GM19438 (cell line): ENCODE results near the gene SESN1.

Experiments used
- ATAC-seq: cut with Tn5 transposase; IDR thresholded peaks from one replicate; pipeline ENCODE4 v1.9.1; 2021; ENCODE audit warnings: low read depth; ENCODE audit not compliant: unreplicated experiment

Gene SESN1

GRCh38 chr6:109062216-109062615 is 32.4 kb downstream of the SESN1 start:
- ATAC-seq: no peak

DNA sequence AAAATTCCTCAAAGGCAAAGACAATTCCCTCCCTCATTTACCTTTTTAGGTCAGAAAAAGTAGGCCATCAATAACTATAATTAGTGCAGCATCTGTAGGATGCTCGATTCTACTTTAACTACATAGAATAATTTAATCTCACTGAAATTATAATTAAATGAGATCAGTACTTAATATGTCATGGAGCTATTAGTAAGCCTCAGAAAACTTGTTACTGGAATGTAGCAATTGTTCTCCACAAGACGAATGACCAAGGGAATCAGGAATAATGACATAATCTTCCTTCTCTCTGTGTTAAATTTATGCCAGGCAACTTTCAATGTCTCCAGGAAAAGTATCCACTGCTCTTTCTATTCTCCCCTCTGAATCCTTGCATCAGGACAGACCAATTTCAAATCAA is 34.1 kb downstream of the SESN1 start:
- no peak for ATAC-seq

DNA sequence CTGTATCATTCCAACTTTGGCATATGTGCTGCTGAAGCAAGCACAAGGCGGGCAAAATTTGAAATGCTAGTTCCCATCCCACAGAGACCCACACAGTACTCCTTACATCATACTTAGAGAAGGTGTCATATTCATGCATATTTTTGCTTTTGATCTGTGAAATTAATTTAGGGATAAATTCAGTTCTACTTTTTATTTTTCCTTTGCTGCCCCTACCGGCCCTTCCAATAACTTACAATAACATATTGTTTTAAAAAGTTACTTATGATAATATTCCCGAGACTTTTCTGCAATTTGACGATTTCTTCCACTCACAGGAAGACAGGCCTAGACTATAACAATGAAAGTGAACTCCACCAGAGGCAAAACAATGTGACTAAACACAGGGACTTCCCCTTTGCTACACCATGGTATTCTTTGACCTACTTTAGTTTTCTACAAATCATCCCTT is 35.0 kb downstream of the SESN1 start:
- ATAC-seq: no peak

- ATAC-seq: no peak
Observed at GRCh38 chr6:109059153-109059552, 35.5 kb downstream of the SESN1 start.

DNA sequence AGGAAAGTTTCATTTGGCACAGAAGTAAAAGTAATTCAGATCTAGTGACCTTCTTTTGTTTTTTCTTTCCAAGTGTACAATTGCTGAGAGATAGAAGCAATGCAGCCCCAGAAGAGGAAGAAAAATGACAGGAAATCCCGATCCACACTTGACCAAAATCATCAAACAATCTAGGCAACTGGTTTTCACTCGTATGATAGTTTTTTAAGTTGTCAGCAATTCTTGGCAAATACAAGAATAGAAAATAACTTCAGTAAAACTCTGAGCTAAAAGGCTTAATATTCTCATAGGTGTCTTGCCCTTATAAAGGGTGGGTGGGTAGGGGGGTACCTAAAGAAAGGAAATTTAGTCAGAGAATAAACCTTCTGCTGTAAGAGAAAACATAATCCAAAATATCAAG is 36.0 kb downstream of the SESN1 start:
- no peak for ATAC-seq

GRCh38 chr6:109056661-109057060 is 38.0 kb downstream of the SESN1 start:
- ATAC-seq: no peak

DNA sequence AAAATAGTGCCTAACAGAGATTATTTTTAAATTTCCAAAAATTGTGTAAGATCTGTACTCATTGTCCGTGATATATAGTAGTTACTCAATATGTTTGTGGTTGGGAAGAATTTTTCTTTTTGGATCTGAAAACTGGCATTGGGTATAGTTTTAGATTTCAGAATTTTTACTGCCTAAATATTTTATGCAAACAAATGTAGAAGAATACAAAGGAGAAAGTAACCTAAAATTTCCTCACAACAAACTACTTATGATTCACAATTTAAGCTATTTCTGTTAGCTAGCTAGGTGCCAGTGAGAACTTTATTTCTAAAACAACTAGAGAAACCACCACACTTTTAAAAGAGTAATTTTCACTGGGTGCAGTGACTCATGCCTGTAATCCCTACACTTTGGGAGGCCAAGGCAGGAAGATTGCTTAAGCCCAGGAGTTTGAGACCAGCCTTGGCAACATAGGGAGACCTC is 38.8 kb downstream of the SESN1 start:
- no peak for ATAC-seq

- ATAC-seq: no peak
Observed at GRCh38 chr6:109053336-109053735, 41.3 kb downstream of the SESN1 start.

DNA sequence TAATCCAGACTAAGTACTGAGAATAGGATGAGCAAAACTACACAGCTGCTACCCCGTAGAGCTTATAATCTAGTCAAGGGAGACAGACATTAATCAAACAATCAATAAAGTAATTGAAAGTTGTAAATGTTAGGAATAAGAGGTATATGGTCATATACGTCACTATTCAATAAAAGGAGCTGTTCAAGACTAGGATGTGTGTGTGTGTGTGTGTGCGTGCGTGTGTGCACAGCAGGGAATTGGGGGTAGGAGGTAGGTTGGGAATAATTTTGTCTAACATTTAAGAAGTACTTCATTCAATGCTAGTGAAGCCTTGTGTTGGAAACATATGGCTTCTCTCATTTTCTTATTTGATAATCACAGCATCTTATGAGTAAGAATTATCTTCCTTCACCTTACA is 41.8 kb downstream of the SESN1 start:
- ATAC-seq: no peak

DNA sequence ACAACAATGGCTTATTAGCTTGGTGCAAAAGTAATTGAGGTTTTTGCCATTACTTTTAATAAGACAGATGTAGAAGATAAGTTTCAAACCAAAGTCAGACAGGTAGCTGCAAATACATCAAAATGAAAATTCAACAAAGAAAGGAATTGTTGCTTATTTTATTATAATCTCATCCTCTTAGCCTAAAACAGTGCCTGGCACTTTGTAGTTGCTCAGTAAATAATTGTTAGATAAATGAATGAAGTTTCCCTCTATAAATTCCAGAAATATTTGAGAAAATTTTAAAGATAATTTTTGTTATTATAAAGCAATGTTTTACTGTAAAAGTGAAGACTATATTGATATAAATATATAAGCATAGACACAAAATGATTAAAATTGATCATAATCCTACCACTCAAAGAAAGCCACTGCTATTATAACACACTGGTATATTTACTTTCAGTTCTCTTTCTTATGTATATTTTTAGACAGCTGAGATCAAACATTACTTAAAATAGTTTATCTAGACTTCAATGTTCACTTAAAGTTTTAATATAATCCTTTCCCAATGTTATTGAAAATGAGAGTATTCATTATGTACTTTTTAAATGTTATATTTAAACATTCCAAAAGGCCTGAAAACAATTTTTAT is 42.5 kb downstream of the SESN1 start:
- ATAC-seq: no peak

DNA sequence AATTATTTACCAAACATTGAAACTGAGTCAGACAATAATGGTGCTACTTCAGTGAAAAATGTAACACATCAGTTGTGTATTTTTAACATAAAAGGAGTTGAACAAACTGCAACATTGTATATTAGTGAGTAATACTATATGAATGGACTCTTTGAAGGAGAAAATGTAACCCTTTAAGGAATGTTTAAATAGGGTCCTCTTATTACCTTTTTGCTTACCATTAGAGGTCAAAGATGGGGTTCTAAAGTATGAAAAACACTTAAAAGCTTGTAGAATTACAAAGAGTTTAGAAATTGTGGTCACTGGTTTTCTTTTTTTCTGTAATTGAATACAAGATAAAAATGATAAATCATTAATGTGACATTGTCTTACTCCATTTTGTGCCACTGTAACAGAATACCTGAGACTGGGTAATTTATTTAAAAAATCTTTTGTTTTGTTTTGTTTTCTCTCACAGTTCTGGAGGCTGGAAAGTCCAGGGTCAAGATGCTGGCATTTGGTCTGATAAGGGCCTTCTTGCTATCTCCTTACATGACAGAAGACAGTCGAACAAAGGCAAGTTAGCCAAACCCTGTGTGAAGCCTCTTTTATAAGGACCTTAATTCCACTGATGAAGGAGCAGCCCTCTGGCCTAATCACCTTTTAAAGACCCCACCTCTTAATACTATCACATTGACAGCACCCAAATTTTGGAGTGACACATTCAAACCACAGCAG is 43.2 kb downstream of the SESN1 start:
- no peak for ATAC-seq

DNA sequence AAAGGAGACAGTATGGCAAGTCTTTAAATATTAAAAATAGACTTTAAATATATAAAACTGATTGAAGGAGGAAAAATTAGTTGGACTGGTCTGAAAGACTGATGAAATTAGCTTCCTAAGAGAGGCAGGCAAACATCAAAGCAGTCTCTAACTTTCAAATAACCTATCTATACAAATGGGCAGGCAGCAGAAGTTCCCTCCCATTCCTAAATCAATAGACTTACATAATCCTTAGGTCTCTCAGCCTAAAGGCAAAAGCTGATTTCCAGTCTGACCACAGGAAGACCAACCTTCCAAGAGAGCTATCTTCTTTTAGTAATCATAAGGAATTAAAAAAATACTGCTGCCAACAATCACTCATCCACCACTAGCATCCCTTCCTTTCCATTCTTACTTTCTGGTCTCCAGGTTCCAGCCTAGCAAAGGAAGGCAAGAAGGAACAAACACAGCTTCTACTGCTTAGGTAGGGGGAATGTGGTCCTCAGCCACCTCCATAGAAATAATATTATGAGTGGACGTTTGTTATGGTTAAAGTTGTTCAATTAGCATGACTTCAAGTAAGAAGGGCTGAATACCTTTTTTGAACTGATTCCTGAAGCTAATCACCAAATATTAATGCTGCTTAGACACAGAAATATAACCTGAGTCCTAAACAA is 44.1 kb downstream of the SESN1 start:
- ATAC-seq: no peak

GRCh38 chr6:109050012-109050411 is 44.6 kb downstream of the SESN1 start:
- no peak for ATAC-seq

- ATAC-seq: no peak
Observed at GRCh38 chr6:109048670-109049415, 45.8 kb downstream of the SESN1 start.

DNA sequence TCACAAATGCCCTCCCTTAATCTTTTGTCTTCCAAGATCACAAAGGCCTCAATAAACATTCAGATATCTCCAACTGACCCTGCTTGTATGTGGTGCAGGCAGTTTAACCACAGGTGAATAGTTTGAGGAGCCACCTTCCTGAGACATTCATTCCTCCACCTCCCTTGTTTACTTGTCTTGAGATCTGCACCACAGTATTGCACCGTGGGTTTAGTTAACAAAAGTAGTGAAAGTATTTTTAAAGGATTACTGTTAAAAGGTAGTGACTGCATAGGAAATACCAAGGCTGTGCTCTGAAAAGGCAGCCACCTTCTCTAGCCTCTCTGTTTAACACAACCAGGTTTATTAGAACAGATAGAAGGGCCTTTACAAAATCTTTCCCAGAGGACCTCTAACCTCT is 46.5 kb downstream of the SESN1 start:
- ATAC-seq: no peak

DNA sequence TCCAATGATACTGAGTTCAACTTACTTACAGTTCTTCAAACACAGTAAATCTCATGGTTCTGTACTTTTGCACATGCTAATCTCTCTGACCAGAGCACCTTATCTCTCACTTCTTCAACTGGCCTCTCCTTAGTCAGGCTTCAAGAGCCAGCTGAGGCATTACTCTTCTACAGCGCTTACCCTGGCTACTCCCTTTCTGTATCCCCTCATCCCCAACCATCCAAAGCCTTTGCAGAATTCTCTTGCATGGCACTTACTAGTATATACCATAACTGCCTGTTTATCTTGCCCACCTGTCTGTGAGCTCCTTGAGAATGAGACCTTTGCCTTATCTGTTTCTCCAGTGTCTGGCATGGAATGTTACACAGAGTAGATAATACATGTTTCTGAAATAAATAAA is 49.2 kb downstream of the SESN1 start:
- no peak for ATAC-seq

DNA sequence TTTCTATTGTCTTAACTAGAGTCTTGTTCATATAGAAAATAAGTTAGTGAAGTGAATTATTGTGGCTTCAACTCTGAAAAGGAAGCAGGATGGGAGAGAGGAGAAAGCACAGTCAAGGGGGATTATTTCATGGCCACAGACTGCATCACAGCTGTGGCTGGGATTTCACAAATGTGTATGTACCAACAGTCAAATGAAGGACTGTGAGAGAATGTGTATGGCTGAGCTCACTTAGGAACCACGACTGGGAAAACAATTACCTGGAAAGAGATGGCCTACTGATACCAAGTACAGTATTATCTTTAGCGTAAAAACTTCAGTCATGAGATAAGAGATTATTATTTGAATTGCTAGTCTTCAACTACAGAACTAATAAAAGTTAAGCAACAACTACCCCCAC is 54.9 kb downstream of the SESN1 start:
- ATAC-seq: no peak

DNA sequence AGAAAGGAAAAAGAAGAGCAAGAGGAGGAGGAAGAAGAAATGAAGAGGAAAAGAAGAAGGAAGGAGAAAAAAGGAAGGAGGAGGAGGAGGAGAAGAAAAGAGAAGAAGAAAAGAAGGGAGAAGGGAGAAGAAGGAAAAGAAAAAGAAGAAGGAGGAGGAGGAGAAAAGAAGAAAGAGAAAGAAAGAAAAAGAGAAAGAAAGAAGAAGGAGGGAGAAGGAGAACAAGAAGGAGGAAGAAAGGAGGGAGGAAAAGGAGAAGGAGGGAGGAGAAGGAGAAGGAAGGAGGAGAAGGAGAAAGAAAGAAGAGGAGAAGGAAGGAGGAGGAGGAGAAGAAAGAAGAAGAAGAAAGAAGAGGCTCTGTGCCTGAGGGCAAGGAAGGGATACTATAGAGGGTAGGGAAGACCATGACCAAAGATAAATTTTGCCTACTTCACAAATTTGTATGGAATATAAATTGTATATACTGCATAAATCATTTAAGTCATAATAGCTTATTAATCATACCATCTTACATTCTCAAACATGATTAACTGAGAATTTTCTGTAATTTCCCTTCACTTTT is 55.7 kb downstream of the SESN1 start:
- no peak for ATAC-seq

DNA sequence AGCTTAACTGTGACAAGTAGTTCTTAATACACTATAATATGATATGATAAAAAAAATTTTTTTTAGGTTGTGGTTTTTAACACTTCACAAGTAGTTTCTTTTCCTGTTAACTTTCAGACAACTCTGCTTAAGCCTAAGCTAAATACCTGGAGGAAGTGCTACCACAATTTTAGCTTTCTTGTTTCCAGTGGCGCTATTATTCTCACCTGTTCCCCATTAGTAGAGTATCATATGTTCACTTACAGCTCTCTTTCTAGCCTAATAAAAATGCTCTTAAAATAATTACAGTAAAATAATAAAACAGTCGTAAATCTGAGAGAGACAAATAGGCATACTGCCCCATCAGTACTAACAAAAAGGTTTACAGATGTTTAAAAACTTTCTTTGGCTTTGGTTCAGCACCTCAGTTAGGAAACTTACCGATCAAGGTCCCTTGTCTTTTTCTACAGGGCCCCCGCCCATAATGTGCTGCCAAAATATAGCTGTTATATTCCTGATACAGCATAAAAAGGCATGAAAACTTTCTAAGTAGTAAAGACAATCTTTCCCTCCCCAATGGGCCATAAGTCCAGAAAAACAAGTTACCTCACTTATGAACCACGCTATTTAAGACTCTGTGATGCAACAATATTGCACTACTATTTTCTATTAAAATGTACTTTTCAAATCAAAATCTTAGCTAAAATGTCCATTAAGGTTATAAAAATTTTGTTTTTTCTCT is 57.9 kb downstream of the SESN1 start:
- ATAC-seq: no peak

GRCh38 chr6:109034526-109034925 is 60.1 kb downstream of the SESN1 start:
- ATAC-seq: no peak
